ENCODE data around the gene CHRM1.
"Not testable (repeated sequence)": the region's sequence is repeated elsewhere in the genome, so short reads cannot be mapped to it uniquely, and the experiment has no call there.

GRCh38 chr11:62859281-62859703 is 61.9 kb downstream of the CHRM1 start:
- TF ChIP-seq CTCF (conservative IDR thresholded peaks at IDR 0.05; ENCODE audit: low read length); EZH2phosphoT487 (IDR thresholded peaks at IDR 0.05; ENCODE audit: borderline replicate concordance, low read depth, low read length): not testable (repeated sequence)
